Liver (tissue), 3 donors: ENCODE data around the gene SLC17A4.

ENCODE experiments used
- RAD21 ChIP-seq, 2 donors: IDR thresholded peaks; 2 replicates each; pipeline ENCODE4 v1.6.1; 2016; ENCODE audit warnings: antibody characterized with exemption in 2 of 2, mild to moderate bottlenecking in 2 of 2
- TF ChIP-seq, protein P1 (sequence below): fragments of 150-350 bp; IDR thresholded peaks from 2 replicates; pipeline ENCODE4 v1.5.1; 2017; ENCODE audit warnings: improper control_type of control experiment, low read depth, low read length; ENCODE audit not compliant: missing input control
- TF ChIP-seq, protein P2 (sequence below): IDR thresholded peaks from 2 replicates; pipeline ENCODE4 v1.6.1; 2016; ENCODE audit warnings: antibody characterized with exemption
- TF ChIP-seq, protein P3 (sequence below): IDR thresholded peaks from 2 replicates; pipeline ENCODE4 v1.6.1; 2016; ENCODE audit warnings: antibody characterized with exemption
- donor health status: healthy.
- donor health status: healthy.

DNA sequence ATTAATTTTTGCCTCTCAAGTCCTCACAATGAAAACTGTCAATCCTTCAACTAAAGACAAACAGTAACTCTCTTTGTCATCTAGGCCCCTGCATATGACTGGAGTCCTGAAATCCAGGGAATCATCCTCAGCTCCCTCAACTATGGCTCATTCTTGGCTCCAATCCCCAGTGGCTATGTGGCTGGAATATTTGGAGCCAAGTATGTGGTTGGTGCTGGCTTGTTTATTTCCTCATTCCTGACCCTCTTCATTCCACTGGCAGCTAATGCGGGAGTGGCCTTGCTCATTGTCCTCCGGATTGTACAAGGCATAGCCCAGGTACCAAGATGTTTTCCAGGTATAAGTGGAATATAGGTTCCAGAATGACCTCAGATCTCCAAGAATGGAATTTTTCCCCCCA, 15.4 kb downstream of the SLC17A4 start:
- TF ChIP-seq, protein P1, sequence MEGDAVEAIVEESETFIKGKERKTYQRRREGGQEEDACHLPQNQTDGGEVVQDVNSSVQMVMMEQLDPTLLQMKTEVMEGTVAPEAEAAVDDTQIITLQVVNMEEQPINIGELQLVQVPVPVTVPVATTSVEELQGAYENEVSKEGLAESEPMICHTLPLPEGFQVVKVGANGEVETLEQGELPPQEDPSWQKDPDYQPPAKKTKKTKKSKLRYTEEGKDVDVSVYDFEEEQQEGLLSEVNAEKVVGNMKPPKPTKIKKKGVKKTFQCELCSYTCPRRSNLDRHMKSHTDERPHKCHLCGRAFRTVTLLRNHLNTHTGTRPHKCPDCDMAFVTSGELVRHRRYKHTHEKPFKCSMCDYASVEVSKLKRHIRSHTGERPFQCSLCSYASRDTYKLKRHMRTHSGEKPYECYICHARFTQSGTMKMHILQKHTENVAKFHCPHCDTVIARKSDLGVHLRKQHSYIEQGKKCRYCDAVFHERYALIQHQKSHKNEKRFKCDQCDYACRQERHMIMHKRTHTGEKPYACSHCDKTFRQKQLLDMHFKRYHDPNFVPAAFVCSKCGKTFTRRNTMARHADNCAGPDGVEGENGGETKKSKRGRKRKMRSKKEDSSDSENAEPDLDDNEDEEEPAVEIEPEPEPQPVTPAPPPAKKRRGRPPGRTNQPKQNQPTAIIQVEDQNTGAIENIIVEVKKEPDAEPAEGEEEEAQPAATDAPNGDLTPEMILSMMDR = no peak
- TF ChIP-seq, protein P2, sequence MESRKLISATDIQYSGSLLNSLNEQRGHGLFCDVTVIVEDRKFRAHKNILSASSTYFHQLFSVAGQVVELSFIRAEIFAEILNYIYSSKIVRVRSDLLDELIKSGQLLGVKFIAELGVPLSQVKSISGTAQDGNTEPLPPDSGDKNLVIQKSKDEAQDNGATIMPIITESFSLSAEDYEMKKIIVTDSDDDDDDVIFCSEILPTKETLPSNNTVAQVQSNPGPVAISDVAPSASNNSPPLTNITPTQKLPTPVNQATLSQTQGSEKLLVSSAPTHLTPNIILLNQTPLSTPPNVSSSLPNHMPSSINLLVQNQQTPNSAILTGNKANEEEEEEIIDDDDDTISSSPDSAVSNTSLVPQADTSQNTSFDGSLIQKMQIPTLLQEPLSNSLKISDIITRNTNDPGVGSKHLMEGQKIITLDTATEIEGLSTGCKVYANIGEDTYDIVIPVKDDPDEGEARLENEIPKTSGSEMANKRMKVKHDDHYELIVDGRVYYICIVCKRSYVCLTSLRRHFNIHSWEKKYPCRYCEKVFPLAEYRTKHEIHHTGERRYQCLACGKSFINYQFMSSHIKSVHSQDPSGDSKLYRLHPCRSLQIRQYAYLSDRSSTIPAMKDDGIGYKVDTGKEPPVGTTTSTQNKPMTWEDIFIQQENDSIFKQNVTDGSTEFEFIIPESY = no peak
- TF ChIP-seq, protein P3, sequence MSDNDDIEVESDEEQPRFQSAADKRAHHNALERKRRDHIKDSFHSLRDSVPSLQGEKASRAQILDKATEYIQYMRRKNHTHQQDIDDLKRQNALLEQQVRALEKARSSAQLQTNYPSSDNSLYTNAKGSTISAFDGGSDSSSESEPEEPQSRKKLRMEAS = no peak
- no peak for TF ChIP-seq RAD21 (IDR thresholded peaks at IDR 0.05)
